ENCODE data around the gene NCOA1.

NCOA1 gene

DNA sequence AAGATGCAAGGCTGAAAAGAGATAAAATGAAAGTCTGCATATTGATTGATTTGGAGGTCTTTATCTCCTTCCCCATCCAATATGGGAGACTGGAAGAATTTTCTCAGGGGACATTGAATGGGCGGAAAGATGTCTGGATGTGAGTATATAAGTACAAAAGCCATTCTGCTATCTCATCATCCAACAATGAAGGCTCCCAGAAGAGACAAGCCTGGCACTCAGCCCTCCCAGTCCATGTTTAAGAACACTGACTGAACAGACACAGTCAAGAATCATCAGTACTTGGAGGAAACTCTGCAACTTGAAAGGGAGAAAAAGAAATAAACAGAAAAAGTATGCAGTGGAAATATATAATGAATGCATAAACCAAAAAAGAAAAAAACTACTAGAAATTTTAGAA is 221.2 kb downstream of the NCOA1 start:
- peaks cover 0 to 26% of the 10 kb centered on the region in 2 experiments; a peak in 2 of 3 replicates for H3K36me3 ChIP-seq (ENCODE audit: control insufficient read depth in 2 of 2, insufficient read depth in 1 of 2, low read length in 2 of 2)
- H3K27ac ChIP-seq (ENCODE audit: extremely low read depth, low read depth, low read length), result no peak overlapping the region
- no peaks in the 10 kb centered on the region for H3K9me3 ChIP-seq (ENCODE audit: control insufficient read depth, insufficient read depth, low read depth, low read length)
- TF ChIP-seq ZNF621 (tag by site-specific recombination; IDR thresholded peaks at IDR 0.05) (no peak), ZNF660 (tag by site-specific recombination; IDR thresholded peaks at IDR 0.05) (no peak), BCL11A (tag by site-specific recombination; IDR thresholded peaks at IDR 0.05; ENCODE audit: low read depth) (no peak), ZBTB1 (tag by site-specific recombination; IDR thresholded peaks at IDR 0.05) (no peak), KLF7 (tag by site-specific recombination; IDR thresholded peaks at IDR 0.05; ENCODE audit: borderline replicate concordance) (no peak)
- TF ChIP-seq, protein P1, sequence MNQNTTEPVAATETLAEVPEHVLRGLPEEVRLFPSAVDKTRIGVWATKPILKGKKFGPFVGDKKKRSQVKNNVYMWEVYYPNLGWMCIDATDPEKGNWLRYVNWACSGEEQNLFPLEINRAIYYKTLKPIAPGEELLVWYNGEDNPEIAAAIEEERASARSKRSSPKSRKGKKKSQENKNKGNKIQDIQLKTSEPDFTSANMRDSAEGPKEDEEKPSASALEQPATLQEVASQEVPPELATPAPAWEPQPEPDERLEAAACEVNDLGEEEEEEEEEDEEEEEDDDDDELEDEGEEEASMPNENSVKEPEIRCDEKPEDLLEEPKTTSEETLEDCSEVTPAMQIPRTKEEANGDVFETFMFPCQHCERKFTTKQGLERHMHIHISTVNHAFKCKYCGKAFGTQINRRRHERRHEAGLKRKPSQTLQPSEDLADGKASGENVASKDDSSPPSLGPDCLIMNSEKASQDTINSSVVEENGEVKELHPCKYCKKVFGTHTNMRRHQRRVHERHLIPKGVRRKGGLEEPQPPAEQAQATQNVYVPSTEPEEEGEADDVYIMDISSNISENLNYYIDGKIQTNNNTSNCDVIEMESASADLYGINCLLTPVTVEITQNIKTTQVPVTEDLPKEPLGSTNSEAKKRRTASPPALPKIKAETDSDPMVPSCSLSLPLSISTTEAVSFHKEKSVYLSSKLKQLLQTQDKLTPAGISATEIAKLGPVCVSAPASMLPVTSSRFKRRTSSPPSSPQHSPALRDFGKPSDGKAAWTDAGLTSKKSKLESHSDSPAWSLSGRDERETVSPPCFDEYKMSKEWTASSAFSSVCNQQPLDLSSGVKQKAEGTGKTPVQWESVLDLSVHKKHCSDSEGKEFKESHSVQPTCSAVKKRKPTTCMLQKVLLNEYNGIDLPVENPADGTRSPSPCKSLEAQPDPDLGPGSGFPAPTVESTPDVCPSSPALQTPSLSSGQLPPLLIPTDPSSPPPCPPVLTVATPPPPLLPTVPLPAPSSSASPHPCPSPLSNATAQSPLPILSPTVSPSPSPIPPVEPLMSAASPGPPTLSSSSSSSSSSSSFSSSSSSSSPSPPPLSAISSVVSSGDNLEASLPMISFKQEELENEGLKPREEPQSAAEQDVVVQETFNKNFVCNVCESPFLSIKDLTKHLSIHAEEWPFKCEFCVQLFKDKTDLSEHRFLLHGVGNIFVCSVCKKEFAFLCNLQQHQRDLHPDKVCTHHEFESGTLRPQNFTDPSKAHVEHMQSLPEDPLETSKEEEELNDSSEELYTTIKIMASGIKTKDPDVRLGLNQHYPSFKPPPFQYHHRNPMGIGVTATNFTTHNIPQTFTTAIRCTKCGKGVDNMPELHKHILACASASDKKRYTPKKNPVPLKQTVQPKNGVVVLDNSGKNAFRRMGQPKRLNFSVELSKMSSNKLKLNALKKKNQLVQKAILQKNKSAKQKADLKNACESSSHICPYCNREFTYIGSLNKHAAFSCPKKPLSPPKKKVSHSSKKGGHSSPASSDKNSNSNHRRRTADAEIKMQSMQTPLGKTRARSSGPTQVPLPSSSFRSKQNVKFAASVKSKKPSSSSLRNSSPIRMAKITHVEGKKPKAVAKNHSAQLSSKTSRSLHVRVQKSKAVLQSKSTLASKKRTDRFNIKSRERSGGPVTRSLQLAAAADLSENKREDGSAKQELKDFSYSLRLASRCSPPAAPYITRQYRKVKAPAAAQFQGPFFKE (tag by site-specific recombination; IDR thresholded peaks at IDR 0.05; ENCODE audit: borderline replicate concordance), result no peak
- TF ChIP-seq, protein P2, sequence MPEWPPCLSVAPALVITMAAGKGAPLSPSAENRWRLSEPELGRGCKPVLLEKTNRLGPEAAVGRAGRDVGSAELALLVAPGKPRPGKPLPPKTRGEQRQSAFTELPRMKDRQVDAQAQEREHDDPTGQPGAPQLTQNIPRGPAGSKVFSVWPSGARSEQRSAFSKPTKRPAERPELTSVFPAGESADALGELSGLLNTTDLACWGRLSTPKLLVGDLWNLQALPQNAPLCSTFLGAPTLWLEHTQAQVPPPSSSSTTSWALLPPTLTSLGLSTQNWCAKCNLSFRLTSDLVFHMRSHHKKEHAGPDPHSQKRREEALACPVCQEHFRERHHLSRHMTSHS (tag by site-specific recombination; IDR thresholded peaks at IDR 0.05), result no peak
- TF ChIP-seq, protein P3, sequence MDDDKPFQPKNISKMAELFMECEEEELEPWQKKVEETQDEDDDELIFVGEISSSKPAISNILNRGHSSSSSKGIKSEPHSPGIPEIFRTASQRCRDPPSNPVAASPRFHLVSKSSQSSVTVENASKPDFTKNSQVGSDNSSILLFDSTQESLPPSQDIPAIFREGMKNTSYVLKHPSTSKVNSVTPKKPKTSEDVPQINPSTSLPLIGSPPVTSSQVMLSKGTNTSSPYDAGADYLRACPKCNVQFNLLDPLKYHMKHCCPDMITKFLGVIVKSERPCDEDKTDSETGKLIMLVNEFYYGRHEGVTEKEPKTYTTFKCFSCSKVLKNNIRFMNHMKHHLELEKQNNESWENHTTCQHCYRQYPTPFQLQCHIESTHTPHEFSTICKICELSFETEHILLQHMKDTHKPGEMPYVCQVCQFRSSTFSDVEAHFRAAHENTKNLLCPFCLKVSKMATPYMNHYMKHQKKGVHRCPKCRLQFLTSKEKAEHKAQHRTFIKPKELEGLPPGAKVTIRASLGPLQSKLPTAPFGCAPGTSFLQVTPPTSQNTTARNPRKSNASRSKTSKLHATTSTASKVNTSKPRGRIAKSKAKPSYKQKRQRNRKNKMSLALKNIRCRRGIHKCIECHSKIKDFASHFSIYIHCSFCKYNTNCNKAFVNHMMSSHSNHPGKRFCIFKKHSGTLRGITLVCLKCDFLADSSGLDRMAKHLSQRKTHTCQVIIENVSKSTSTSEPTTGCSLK (tag by site-specific recombination; IDR thresholded peaks at IDR 0.05), result no peak
- ChIA-PET CTCF (no interaction called here), POLR2A (no interaction called here)
- H3K4me1 ChIP-seq (ENCODE audit: control insufficient read depth, insufficient read depth, low read length), result no peaks in the 10 kb centered on the region; the same call in 1 of the 2 replicates
- no peak overlapping the region for H3K4me3 ChIP-seq (ENCODE audit: low read depth, low read length)

DNA sequence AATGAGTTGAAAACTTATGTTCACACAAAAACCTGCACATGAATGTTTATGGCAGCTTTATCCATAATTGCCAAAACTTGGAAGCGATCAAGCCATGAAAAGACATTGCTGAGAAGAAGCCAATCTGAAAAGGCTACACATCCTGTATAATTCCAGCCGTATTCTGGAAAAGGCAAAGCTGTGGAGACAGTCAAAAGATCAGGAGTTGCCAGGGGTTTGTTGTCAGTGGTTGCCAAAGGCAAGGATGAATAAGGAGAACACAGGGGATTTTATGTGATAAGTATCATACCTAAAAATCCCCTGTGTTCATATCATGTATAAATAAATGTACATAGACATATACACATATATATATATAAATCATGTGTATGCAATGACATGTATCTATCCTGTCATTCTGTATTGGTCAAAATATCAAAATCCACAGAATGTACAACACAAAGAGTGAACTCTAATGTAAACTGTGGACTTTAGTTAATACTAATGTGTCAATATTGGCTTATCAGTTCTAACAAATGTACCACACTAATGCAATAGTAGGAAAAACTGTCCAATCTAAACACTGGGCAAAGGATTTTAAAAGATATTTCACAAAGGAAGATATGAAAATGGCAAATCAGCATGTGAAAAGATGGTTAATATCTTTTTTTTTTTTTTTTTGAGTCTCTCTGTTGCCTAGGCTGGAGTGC is 226.4 kb downstream of the NCOA1 start:
- POLR2A ChIA-PET, result no interaction called here
- TF ChIP-seq, protein P4, sequence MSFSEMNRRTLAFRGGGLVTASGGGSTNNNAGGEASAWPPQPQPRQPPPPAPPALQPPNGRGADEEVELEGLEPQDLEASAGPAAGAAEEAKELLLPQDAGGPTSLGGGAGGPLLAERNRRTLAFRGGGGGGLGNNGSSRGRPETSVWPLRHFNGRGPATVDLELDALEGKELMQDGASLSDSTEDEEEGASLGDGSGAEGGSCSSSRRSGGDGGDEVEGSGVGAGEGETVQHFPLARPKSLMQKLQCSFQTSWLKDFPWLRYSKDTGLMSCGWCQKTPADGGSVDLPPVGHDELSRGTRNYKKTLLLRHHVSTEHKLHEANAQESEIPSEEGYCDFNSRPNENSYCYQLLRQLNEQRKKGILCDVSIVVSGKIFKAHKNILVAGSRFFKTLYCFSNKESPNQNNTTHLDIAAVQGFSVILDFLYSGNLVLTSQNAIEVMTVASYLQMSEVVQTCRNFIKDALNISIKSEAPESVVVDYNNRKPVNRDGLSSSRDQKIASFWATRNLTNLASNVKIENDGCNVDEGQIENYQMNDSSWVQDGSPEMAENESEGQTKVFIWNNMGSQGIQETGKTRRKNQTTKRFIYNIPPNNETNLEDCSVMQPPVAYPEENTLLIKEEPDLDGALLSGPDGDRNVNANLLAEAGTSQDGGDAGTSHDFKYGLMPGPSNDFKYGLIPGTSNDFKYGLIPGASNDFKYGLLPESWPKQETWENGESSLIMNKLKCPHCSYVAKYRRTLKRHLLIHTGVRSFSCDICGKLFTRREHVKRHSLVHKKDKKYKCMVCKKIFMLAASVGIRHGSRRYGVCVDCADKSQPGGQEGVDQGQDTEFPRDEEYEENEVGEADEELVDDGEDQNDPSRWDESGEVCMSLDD (tag by site-specific recombination; IDR thresholded peaks at IDR 0.05), result no peak
- no peak for TF ChIP-seq FEZF1 (tag by site-specific recombination; IDR thresholded peaks at IDR 0.05)
- no peak for TF ChIP-seq ZNF600 (tag by site-specific recombination; IDR thresholded peaks at IDR 0.05)
- no peak for TF ChIP-seq ZNF423 (tag by site-specific recombination; IDR thresholded peaks at IDR 0.05)
- TF ChIP-seq ZNF658 (tag by site-specific recombination; IDR thresholded peaks at IDR 0.05), result no peak
- TF ChIP-seq, protein P5, sequence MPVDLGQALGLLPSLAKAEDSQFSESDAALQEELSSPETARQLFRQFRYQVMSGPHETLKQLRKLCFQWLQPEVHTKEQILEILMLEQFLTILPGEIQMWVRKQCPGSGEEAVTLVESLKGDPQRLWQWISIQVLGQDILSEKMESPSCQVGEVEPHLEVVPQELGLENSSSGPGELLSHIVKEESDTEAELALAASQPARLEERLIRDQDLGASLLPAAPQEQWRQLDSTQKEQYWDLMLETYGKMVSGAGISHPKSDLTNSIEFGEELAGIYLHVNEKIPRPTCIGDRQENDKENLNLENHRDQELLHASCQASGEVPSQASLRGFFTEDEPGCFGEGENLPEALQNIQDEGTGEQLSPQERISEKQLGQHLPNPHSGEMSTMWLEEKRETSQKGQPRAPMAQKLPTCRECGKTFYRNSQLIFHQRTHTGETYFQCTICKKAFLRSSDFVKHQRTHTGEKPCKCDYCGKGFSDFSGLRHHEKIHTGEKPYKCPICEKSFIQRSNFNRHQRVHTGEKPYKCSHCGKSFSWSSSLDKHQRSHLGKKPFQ (tag by site-specific recombination; IDR thresholded peaks at IDR 0.05), result no peak
- no peak for TF ChIP-seq HOXC10 (CRISPR knock-in tag; IDR thresholded peaks at IDR 0.05)
- TF ChIP-seq, protein P6, sequence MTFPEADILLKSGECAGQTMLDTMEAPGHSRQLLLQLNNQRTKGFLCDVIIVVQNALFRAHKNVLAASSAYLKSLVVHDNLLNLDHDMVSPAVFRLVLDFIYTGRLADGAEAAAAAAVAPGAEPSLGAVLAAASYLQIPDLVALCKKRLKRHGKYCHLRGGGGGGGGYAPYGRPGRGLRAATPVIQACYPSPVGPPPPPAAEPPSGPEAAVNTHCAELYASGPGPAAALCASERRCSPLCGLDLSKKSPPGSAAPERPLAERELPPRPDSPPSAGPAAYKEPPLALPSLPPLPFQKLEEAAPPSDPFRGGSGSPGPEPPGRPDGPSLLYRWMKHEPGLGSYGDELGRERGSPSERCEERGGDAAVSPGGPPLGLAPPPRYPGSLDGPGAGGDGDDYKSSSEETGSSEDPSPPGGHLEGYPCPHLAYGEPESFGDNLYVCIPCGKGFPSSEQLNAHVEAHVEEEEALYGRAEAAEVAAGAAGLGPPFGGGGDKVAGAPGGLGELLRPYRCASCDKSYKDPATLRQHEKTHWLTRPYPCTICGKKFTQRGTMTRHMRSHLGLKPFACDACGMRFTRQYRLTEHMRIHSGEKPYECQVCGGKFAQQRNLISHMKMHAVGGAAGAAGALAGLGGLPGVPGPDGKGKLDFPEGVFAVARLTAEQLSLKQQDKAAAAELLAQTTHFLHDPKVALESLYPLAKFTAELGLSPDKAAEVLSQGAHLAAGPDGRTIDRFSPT (tag by site-specific recombination; IDR thresholded peaks at IDR 0.05), result no peak
- CTCF ChIA-PET, result no interaction called here

More for the DNA sequence above, 226.4 kb downstream of the NCOA1 start:
- peaks cover 5 to 8% of the 10 kb centered on the region in 2 experiments for H3K36me3 ChIP-seq (ENCODE audit: control insufficient read depth in 2 of 2, insufficient read depth in 1 of 2, low read length in 2 of 2)
- no peaks in the 10 kb centered on the region; the same call in 1 of the 2 replicates for H3K4me1 ChIP-seq (ENCODE audit: control insufficient read depth, insufficient read depth, low read length)
- no peak overlapping the region for H3K27ac ChIP-seq (ENCODE audit: extremely low read depth, low read depth, low read length)
- no peak overlapping the region for H3K4me3 ChIP-seq (ENCODE audit: low read depth, low read length)
- no peaks in the 10 kb centered on the region for H3K9me3 ChIP-seq (ENCODE audit: control insufficient read depth, insufficient read depth, low read depth, low read length)
